GM19043 (cell line): Measurements from ENCODE around the gene NCOR2.
A peak's percentile ranks its signal among the peaks of the same experiment; 100 is the strongest.

Source experiments
- ATAC-seq: cut with Tn5 transposase; IDR thresholded peaks from one replicate; pipeline ENCODE4 v1.9.1; 2021; ENCODE audit warnings: low read depth; ENCODE audit not compliant: unreplicated experiment

The NCOR2 gene

GRCh38 chr12:124578445-124578844 lies 11.0 kb upstream of the NCOR2 start:
- ATAC-seq: no peak

GRCh38 chr12:124577986-124578385 lies 10.6 kb upstream of the NCOR2 start:
- no peak for ATAC-seq

GRCh38 chr12:124577374-124577773 lies 10.0 kb upstream of the NCOR2 start:
- no peak for ATAC-seq

- ATAC-seq: no peak
These were observed 8.7 kb upstream of the NCOR2 start for GRCh38 chr12:124576061-124576650.

GRCh38 chr12:124573839-124574786 lies 6.7 kb upstream of the NCOR2 start:
- ATAC-seq: no peak

- no peak for ATAC-seq
These were observed 4.1 kb upstream of the NCOR2 start for GRCh38 chr12:124571556-124571955.

GRCh38 chr12:124570810-124571209 lies 3.4 kb upstream of the NCOR2 start:
- no peak for ATAC-seq

- ATAC-seq: no peak
These were observed 2.1 kb upstream of the NCOR2 start for GRCh38 chr12:124569375-124570148.

- no peak for ATAC-seq
These were observed 1.3 kb upstream of the NCOR2 start for GRCh38 chr12:124568431-124569374.

GRCh38 chr12:124567673-124568373 lies 411 bp upstream of the NCOR2 start:
- ATAC-seq: peak; percentile 38

GRCh38 chr12:124566161-124566996 lies 1.0 kb downstream of the NCOR2 start:
- ATAC-seq: peak; percentile 33

- no peak for ATAC-seq
These were observed 1.7 kb downstream of the NCOR2 start for GRCh38 chr12:124565656-124566160.

- ATAC-seq: no peak
These were observed 2.4 kb downstream of the NCOR2 start for GRCh38 chr12:124564971-124565491.

GRCh38 chr12:124564232-124564958 lies 3.0 kb downstream of the NCOR2 start:
- no peak for ATAC-seq

GRCh38 chr12:124563809-124564208 lies 3.6 kb downstream of the NCOR2 start:
- no peak for ATAC-seq

GRCh38 chr12:124563401-124563800 lies 4.0 kb downstream of the NCOR2 start:
- ATAC-seq: no peak

GRCh38 chr12:124562796-124563181 lies 4.6 kb downstream of the NCOR2 start:
- ATAC-seq: no peak
